Stimulated activated CD8-positive, alpha-beta memory T cell treated with anti-CD3 and anti-CD28 coated beads, Interleukin-2, amount 100 ng/mL, for 1 hour (primary cell): Measurements from ENCODE around the gene OR1F1.
"Not testable (repeated sequence)": the region's sequence is repeated elsewhere in the genome, so short reads cannot be mapped to it uniquely, and the experiment has no call there.

Experiments
- DNase-seq, 2 donors: peaks; one replicate each; pipeline ENCODE4 v3.0.0-alpha.2; 2020; ENCODE audit warnings: low read depth in 2 of 2

The OR1F1 gene

GRCh38 chr16:3198334-3199072, 10.5 kb downstream of the OR1F1 start:
- DNase-seq = no peak

- DNase-seq = no peak
Measured at GRCh38 chr16:3202903-3203539, 15.0 kb downstream of the OR1F1 start.

- DNase-seq = not testable (repeated sequence)
Measured at GRCh38 chr16:3205939-3206338, 17.9 kb downstream of the OR1F1 start.

- DNase-seq = no peak
Measured at GRCh38 chr16:3207086-3207953, 19.3 kb downstream of the OR1F1 start.

GRCh38 chr16:3212006-3212405, 24.0 kb downstream of the OR1F1 start:
- no peak for DNase-seq

GRCh38 chr16:3212567-3212966, 24.6 kb downstream of the OR1F1 start:
- DNase-seq = no peak

GRCh38 chr16:3214904-3215600, 27.0 kb downstream of the OR1F1 start:
- DNase-seq = peak in 1 of 2 donors; percentile 6

- DNase-seq = no peak
Measured at GRCh38 chr16:3215601-3216262, 27.7 kb downstream of the OR1F1 start.

GRCh38 chr16:3216263-3216640, 28.2 kb downstream of the OR1F1 start:
- DNase-seq = no peak

GRCh38 chr16:3220839-3221238, 32.8 kb downstream of the OR1F1 start:
- DNase-seq = no peak

- no peak for DNase-seq
Measured at GRCh38 chr16:3223913-3224515, 36.0 kb downstream of the OR1F1 start.

GRCh38 chr16:3234543-3234856, 46.5 kb downstream of the OR1F1 start:
- no peak for DNase-seq

- peak; percentile 84 to 89 for DNase-seq
Measured at GRCh38 chr16:3234857-3235561, 47.0 kb downstream of the OR1F1 start, which contains the start of gene ZNF200. Gene ZNF200, minus strand, starts transcription at chr16:3235158. Its CDS starts 1,403 bp downstream, at chr16:3233755.

- no peak for DNase-seq
Measured at GRCh38 chr16:3235856-3236669, 48.1 kb downstream of the OR1F1 start.

GRCh38 chr16:3241761-3242160, 53.8 kb downstream of the OR1F1 start:
- DNase-seq = no peak

- no peak for DNase-seq
Measured at GRCh38 chr16:3242709-3243108, 54.7 kb downstream of the OR1F1 start.

GRCh38 chr16:3243882-3244281, 55.9 kb downstream of the OR1F1 start:
- DNase-seq = no peak

- DNase-seq = no peak
Measured at GRCh38 chr16:3246002-3246401, 58.0 kb downstream of the OR1F1 start.

- DNase-seq = no peak
Measured at GRCh38 chr16:3246876-3247275, 58.9 kb downstream of the OR1F1 start.

- DNase-seq = no peak
Measured at GRCh38 chr16:3248596-3248995, 60.6 kb downstream of the OR1F1 start.
